CD8-positive, alpha-beta memory T cell (primary cell): ENCODE data around the gene APOL3. TPM values are rescaled to one million over a fixed set of nuclear protein-coding genes. Genes with fewer than 3 reads are reported as not detected.
A peak's percentile ranks its signal among the peaks of the same experiment; 100 is the strongest.

Experiments used
- CTCF ChIA-PET: fragments of 350-600 bp; sonication (Branson Sonifier 250); formaldehyde crosslinking; loops from one replicate; lab custom pipeline; 2021; ENCODE audit warnings: antibody characterized with exemption; lab: Charles Lee
- POLR2A ChIA-PET: fragments of 350-600 bp; sonication (Branson Sonifier 250); formaldehyde crosslinking; loops from one replicate; lab custom pipeline; 2021; ENCODE audit warnings: antibody characterized with exemption; lab: Charles Lee
- DNase-seq, 5 donors: peaks; one replicate each; pipeline versions ENCODE4 v3.0.0 to v3.0.0-alpha.2; 2020 to 2022; ENCODE audit warnings: mixed read lengths in 1 of 5
- H3K27ac ChIP-seq: one replicate; pipeline ENCODE4 v1.7.0; 2013; ENCODE audit warnings: low read depth, mild to moderate bottlenecking, low read length, moderate library complexity
- H3K27me3 ChIP-seq: 2 replicates; pipeline ENCODE4 v1.7.0; 2013; ENCODE audit warnings: low read length, mild to moderate bottlenecking; ENCODE audit not compliant: insufficient read depth, poor library complexity, severe bottlenecking
- H3K36me3 ChIP-seq: 2 replicates; pipeline ENCODE4 v1.7.0; 2013; ENCODE audit warnings: mild to moderate bottlenecking, low read length, moderate library complexity; ENCODE audit not compliant: insufficient read depth
- H3K4me1 ChIP-seq: 2 replicates; pipeline ENCODE4 v1.7.0; 2013; ENCODE audit warnings: mild to moderate bottlenecking, low read length, moderate library complexity; ENCODE audit not compliant: insufficient read depth
- H3K4me3 ChIP-seq: 2 replicates; pipeline ENCODE4 v1.7.0; 2013; ENCODE audit warnings: mild to moderate bottlenecking, low read length
- H3K9me3 ChIP-seq: 2 replicates; pipeline ENCODE4 v1.7.0; 2013; ENCODE audit warnings: mild to moderate bottlenecking, low read length
- H3K27ac Mint-ChIP-seq, 8 donors: one replicate each; pipeline ENCODE4 v1.8.0; 2020 to 2021; ENCODE audit warnings: mixed read lengths in 8 of 8, mild to moderate bottlenecking in 6 of 8, inconsistent platforms in 3 of 8, moderate library complexity in 3 of 8
- H3K27me3 Mint-ChIP-seq, 2 donors: one replicate each; pipeline ENCODE4 v1.8.0; 2020 to 2021; ENCODE audit warnings: mixed read lengths in 2 of 2, mild to moderate bottlenecking in 1 of 2, moderate library complexity in 1 of 2
- H3K36me3 Mint-ChIP-seq, 3 donors: one replicate each; pipeline ENCODE4 v1.8.0; 2020 to 2021; ENCODE audit warnings: mixed read lengths in 3 of 3, inconsistent platforms in 1 of 3, mild to moderate bottlenecking in 1 of 3
- H3K4me1 Mint-ChIP-seq, 3 donors: one replicate each; pipeline ENCODE4 v1.8.0; 2020 to 2021; ENCODE audit warnings: mixed read lengths in 3 of 3, inconsistent platforms in 1 of 3, mild to moderate bottlenecking in 1 of 3
- H3K4me3 Mint-ChIP-seq, 7 donors: one replicate each; pipeline ENCODE4 v1.8.0; 2020 to 2021; ENCODE audit warnings: mixed read lengths in 7 of 7, mild to moderate bottlenecking in 6 of 7, moderate library complexity in 4 of 7, inconsistent platforms in 2 of 7
- H3K9me3 Mint-ChIP-seq, 5 donors: one replicate each; pipeline ENCODE4 v1.8.0; 2020 to 2022; ENCODE audit warnings: mixed read lengths in 5 of 5, mild to moderate bottlenecking in 3 of 5, moderate library complexity in 2 of 5, inconsistent platforms in 1 of 5
- polyA plus RNA-seq: library from polyadenylated mRNA; unstranded; fragments of 300-500 nt; fragmentation: Illumina TruSeq; gene quantifications from one replicate; pipeline ENCODE4 v1.2.3, GENCODE V29; 2021
- total RNA-seq, 2 experiments: library from RNA; stranded (reverse); gene quantifications; one replicate each; pipeline ENCODE4 v1.2.3, GENCODE V29; 2021

APOL3 gene
- total and polyA plus RNA-seq, 3 experiments from 2014 or later = 43.1 to 102 (median 48.3) TPM

- DNase-seq = no peak
- ChIA-PET POLR2A (no interaction called here), CTCF (interaction anchor here (2.3 kb wide), 1 partner anchor 41 kb away, joined by 8 read pairs; the partner anchor contains the start of gene APOL2)
- H3K4me1 ChIP-seq = no peaks in the 10 kb centered on the region
- peaks cover 4 to 28% of the 10 kb centered on the region in 2 donors for H3K27me3 Mint-ChIP-seq
- H3K4me1 Mint-ChIP-seq = peaks cover 6 to 13% (median 9%) of the 10 kb centered on the region in 3 donors
- H3K27ac ChIP-seq = no peak overlapping the region
- peaks cover 0 to 3% (median 0%) of the 10 kb centered on the region in 3 donors for H3K36me3 Mint-ChIP-seq
- H3K9me3 ChIP-seq = no peaks in the 10 kb centered on the region
- H3K36me3 ChIP-seq = no peaks in the 10 kb centered on the region
- no peak overlapping the region for H3K4me3 Mint-ChIP-seq
- no peak overlapping the region for H3K4me3 ChIP-seq
- H3K27ac Mint-ChIP-seq = peak overlapping the region in 4 of 8 donors; percentile 32 to 62 (median 38)
- no peaks in the 10 kb centered on the region for H3K9me3 Mint-ChIP-seq
- H3K27me3 ChIP-seq = no peaks in the 10 kb centered on the region
Measured at GRCh38 chr22:36197514-36198146, 37.1 kb upstream of the APOL3 start.

- Mint-ChIP-seq H3K4me3 (no peak overlapping the region), H3K9me3 (no peaks in the 10 kb centered on the region), H3K36me3 (peaks cover 0 to 3% (median 0%) of the 10 kb centered on the region in 3 donors), H3K27ac (peak overlapping the region in 1 of 8 donors; percentile 38), H3K27me3 (peaks cover 4 to 25% of the 10 kb centered on the region in 2 donors), H3K4me1 (peaks cover 6 to 13% (median 9%) of the 10 kb centered on the region in 3 donors)
- ChIA-PET POLR2A (no interaction called here), CTCF (interaction anchor here (2.3 kb wide), 1 partner anchor 42 kb away, joined by 8 read pairs; the partner anchor contains the start of gene APOL2)
- no peaks in the 10 kb centered on the region for H3K9me3 ChIP-seq
- DNase-seq = no peak
- no peaks in the 10 kb centered on the region for H3K36me3 ChIP-seq
- H3K27me3 ChIP-seq = no peaks in the 10 kb centered on the region
- no peak overlapping the region for H3K4me3 ChIP-seq
- H3K27ac ChIP-seq = no peak overlapping the region
- H3K4me1 ChIP-seq = no peaks in the 10 kb centered on the region
Measured at GRCh38 chr22:36197065-36197440, 36.5 kb upstream of the APOL3 start.

- Mint-ChIP-seq H3K36me3 (peaks cover 0 to 3% (median 0%) of the 10 kb centered on the region in 3 donors), H3K27me3 (peaks cover 4 to 23% of the 10 kb centered on the region in 2 donors), H3K9me3 (no peaks in the 10 kb centered on the region), H3K27ac (no peak overlapping the region), H3K4me1 (peaks cover 6 to 13% (median 9%) of the 10 kb centered on the region in 3 donors), H3K4me3 (no peak overlapping the region)
- ChIA-PET POLR2A (no interaction called here), CTCF (interaction anchor here (1.8 to 2.3 kb wide), 2 partner anchors 42 to 43 kb away, joined by 6 to 8 read pairs; partner anchors contain the start of gene APOL2)
- H3K4me1 ChIP-seq = no peaks in the 10 kb centered on the region
- no peak overlapping the region for H3K27ac ChIP-seq
- H3K27me3 ChIP-seq = no peaks in the 10 kb centered on the region
- DNase-seq = no peak
- H3K36me3 ChIP-seq = no peaks in the 10 kb centered on the region
- H3K9me3 ChIP-seq = no peaks in the 10 kb centered on the region
- no peak overlapping the region for H3K4me3 ChIP-seq
Measured at GRCh38 chr22:36196254-36197064, 35.9 kb upstream of the APOL3 start.

GRCh38 chr22:36194971-36195370, 34.4 kb upstream of the APOL3 start:
- Mint-ChIP-seq H3K27me3 (peaks cover 4 to 17% of the 10 kb centered on the region in 2 donors), H3K27ac (peak overlapping the region in 1 of 8 donors; percentile 21), H3K36me3 (peaks cover 0 to 3% (median 0%) of the 10 kb centered on the region in 3 donors), H3K4me1 (peaks cover 6 to 13% (median 9%) of the 10 kb centered on the region in 3 donors), H3K4me3 (no peak overlapping the region), H3K9me3 (no peaks in the 10 kb centered on the region)
- H3K27me3 ChIP-seq = no peaks in the 10 kb centered on the region
- H3K27ac ChIP-seq = no peak overlapping the region
- no peaks in the 10 kb centered on the region for H3K4me1 ChIP-seq
- no peak overlapping the region for H3K4me3 ChIP-seq
- peak in 3 of 5 donors; percentile 19 to 65 (median 38) for DNase-seq
- no peaks in the 10 kb centered on the region for H3K36me3 ChIP-seq
- ChIA-PET POLR2A (no interaction called here), CTCF (interaction anchor here (1.0 to 1.8 kb wide), 4 partner anchors 32 to 293 kb away, joined by 3 to 6 read pairs (median 4); partner anchors contain the start of gene APOL2)
- no peaks in the 10 kb centered on the region for H3K9me3 ChIP-seq

GRCh38 chr22:36194385-36194784, 33.8 kb upstream of the APOL3 start:
- H3K4me3 Mint-ChIP-seq = no peak overlapping the region
- no peak for DNase-seq
- H3K27me3 ChIP-seq = no peaks in the 10 kb centered on the region
- no peaks in the 10 kb centered on the region for H3K9me3 Mint-ChIP-seq
- H3K4me1 ChIP-seq = no peaks in the 10 kb centered on the region
- H3K4me1 Mint-ChIP-seq = peaks cover 6 to 13% (median 9%) of the 10 kb centered on the region in 3 donors
- no peak overlapping the region for H3K27ac Mint-ChIP-seq
- H3K36me3 ChIP-seq = no peaks in the 10 kb centered on the region
- ChIA-PET POLR2A (no interaction called here), CTCF (interaction anchor here (1.0 to 2.8 kb wide), 5 partner anchors 32 to 293 kb away, joined by 3 to 10 read pairs (median 4); partner anchors contain the start of gene APOL2)
- H3K36me3 Mint-ChIP-seq = peaks cover 0 to 1% (median 0%) of the 10 kb centered on the region in 3 donors
- H3K4me3 ChIP-seq = no peak overlapping the region
- no peak overlapping the region for H3K27ac ChIP-seq
- no peaks in the 10 kb centered on the region for H3K9me3 ChIP-seq
- H3K27me3 Mint-ChIP-seq = peaks cover 4 to 22% of the 10 kb centered on the region in 2 donors

- H3K9me3 ChIP-seq = no peaks in the 10 kb centered on the region
- no peaks in the 10 kb centered on the region for H3K36me3 ChIP-seq
- H3K4me1 Mint-ChIP-seq = peaks cover 6 to 13% (median 9%) of the 10 kb centered on the region in 3 donors
- H3K27me3 Mint-ChIP-seq = peaks cover 4 to 22% of the 10 kb centered on the region in 2 donors
- CTCF ChIA-PET = interaction anchor here (2.8 kb wide), 1 partner anchor 293 kb away, joined by 10 read pairs; no protein-coding TSS in a partner anchor
- DNase-seq = no peak
- no peak overlapping the region for H3K27ac ChIP-seq
- no peaks in the 10 kb centered on the region for H3K27me3 ChIP-seq
- no peaks in the 10 kb centered on the region for H3K9me3 Mint-ChIP-seq
- H3K4me3 Mint-ChIP-seq = no peak overlapping the region
- POLR2A ChIA-PET = no interaction called here
- no peaks in the 10 kb centered on the region for H3K4me1 ChIP-seq
- H3K27ac Mint-ChIP-seq = peak overlapping the region in 1 of 8 donors; percentile 8
- no peak overlapping the region for H3K4me3 ChIP-seq
- no peaks in the 10 kb centered on the region for H3K36me3 Mint-ChIP-seq
Measured at GRCh38 chr22:36193577-36193976, 33.0 kb upstream of the APOL3 start.

- H3K27me3 Mint-ChIP-seq = peaks cover 4 to 18% of the 10 kb centered on the region in 2 donors
- H3K4me3 ChIP-seq = no peak overlapping the region
- H3K27ac Mint-ChIP-seq = peak overlapping the region in 1 of 8 donors; percentile 8
- H3K36me3 Mint-ChIP-seq = no peaks in the 10 kb centered on the region
- CTCF ChIA-PET = interaction anchor here (2.8 kb wide), 1 partner anchor 294 kb away, joined by 10 read pairs; no protein-coding TSS in a partner anchor
- no peaks in the 10 kb centered on the region for H3K9me3 Mint-ChIP-seq
- no peak for DNase-seq
- H3K27me3 ChIP-seq = no peaks in the 10 kb centered on the region
- H3K4me3 Mint-ChIP-seq = no peak overlapping the region
- peaks cover 6 to 13% (median 9%) of the 10 kb centered on the region in 3 donors for H3K4me1 Mint-ChIP-seq
- no peaks in the 10 kb centered on the region for H3K9me3 ChIP-seq
- H3K36me3 ChIP-seq = no peaks in the 10 kb centered on the region
- no peak overlapping the region for H3K27ac ChIP-seq
- H3K4me1 ChIP-seq = no peaks in the 10 kb centered on the region
- POLR2A ChIA-PET = no interaction called here
Measured at GRCh38 chr22:36193171-36193570, 32.6 kb upstream of the APOL3 start.
